GM21786 (cell line): Measurements from ENCODE around the gene TMEM255B.
"Not testable (repeated sequence)": the region's sequence is repeated elsewhere in the genome, so short reads cannot be mapped to it uniquely, and the experiment has no call there.

Experiments
- ATAC-seq: cut with Tn5 transposase; IDR thresholded peaks from one replicate; pipeline ENCODE4 v1.9.1; 2021; ENCODE audit not compliant: unreplicated experiment

TMEM255B gene

DNA sequence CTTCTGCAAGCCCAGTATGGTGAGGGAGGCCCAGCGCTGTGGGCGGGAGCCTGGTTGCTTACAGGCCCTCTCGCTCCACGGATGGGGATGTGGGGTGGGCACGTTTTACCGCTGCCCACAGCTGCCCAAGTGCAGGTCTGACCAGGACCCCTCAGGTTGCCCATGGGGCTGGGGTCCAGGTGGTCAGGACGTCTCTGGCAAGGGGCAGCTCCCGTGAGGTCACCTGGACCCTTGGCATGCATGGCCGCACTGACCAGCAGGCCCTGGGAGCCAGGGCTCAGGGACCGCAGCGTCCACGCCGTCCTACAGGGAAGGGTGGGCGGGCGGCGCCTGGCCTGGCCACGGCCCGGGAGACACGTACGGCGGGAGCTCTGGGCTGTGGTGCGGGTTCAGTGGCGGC, 72.0 kb downstream of the TMEM255B start:
- ATAC-seq: no peak

- no peak for ATAC-seq
These were observed 73.2 kb downstream of the TMEM255B start for GRCh38 chr13:113832205-113832604.

GRCh38 chr13:113832631-113833030, 73.6 kb downstream of the TMEM255B start:
- no peak for ATAC-seq

- ATAC-seq: no peak
These were observed 74.2 kb downstream of the TMEM255B start for GRCh38 chr13:113833111-113833830.

GRCh38 chr13:113834006-113834405, 75.0 kb downstream of the TMEM255B start:
- not testable (repeated sequence) for ATAC-seq

- ATAC-seq: no peak
These were observed 75.6 kb downstream of the TMEM255B start for GRCh38 chr13:113834496-113835200.

DNA sequence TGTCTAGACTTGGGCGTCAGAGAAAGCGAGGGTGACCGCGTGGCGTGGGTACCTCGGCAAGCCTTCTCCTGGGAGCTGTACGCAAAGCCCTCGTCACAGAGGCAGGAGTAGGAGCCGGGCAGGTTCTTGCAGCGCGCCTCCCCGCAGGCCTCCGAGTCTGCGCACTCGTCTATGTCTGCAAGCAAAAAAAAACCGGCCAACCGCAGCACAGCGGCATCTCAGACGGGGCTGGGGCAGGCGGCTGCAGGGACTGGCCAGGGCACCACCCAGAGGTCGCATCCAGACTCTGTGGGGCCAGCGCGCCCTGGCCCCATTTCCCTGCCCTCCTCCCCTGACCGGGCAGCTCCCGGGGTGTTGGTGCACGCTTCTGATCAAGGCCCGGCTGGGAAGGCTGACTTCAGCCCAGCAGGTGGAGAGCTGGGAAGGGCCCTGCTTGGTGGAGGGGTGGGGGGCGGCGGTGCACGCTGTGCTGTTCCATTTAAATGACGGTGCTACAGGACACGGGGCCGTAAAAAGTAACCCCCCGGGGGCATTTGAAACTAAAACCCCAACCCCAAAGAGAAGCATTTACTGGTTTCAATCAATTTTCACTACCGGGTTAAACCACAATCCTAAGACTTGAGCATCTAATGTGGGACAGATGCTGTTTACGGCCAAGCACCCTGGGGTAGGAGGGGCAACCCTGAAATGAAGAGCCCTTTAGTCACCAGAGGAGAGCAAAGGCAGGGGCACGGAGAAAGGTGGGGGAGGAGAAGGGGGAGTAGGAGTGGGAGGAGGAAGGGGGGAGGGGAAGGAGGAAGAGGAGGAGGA, 76.6 kb downstream of the TMEM255B start:
- no peak for ATAC-seq

- no peak for ATAC-seq
These were observed 77.9 kb downstream of the TMEM255B start for GRCh38 chr13:113836768-113837559.

GRCh38 chr13:113837560-113838355, 78.7 kb downstream of the TMEM255B start:
- no peak for ATAC-seq

GRCh38 chr13:113838711-113839201, 79.7 kb downstream of the TMEM255B start:
- ATAC-seq: no peak

DNA sequence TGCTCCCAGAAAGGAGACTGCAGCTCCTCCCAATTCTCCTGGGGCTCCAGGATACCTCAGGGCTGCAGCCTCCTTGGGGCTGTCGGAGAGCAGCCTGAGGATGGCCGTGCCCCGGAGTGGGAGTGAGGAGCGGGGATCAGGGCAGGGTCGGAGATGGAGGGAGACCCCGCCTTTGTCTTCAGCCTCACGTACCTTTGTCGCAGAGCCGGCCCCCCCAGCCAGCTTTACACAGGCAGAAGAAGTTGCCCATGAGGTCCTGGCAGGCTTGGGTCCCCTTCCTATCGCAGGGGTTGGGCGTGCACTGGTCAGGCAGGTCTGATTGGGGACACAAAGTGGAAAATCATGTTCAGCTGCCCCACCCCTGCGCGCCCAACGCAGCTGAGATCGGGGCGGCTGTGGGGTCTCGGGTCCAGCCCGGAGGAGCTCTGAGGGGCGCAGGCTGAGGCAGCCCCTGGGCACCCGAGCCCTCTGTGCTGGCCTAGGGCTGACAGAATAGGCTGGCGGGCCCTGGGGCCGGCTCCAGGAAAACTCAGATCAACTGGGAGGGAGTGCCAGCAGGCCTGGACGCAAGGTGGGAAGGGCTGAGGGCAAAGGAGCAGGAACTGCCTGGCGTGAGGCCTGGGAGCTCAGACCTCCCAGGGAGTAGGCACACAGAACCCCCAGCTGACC, 80.6 kb downstream of the TMEM255B start:
- ATAC-seq: no peak

DNA sequence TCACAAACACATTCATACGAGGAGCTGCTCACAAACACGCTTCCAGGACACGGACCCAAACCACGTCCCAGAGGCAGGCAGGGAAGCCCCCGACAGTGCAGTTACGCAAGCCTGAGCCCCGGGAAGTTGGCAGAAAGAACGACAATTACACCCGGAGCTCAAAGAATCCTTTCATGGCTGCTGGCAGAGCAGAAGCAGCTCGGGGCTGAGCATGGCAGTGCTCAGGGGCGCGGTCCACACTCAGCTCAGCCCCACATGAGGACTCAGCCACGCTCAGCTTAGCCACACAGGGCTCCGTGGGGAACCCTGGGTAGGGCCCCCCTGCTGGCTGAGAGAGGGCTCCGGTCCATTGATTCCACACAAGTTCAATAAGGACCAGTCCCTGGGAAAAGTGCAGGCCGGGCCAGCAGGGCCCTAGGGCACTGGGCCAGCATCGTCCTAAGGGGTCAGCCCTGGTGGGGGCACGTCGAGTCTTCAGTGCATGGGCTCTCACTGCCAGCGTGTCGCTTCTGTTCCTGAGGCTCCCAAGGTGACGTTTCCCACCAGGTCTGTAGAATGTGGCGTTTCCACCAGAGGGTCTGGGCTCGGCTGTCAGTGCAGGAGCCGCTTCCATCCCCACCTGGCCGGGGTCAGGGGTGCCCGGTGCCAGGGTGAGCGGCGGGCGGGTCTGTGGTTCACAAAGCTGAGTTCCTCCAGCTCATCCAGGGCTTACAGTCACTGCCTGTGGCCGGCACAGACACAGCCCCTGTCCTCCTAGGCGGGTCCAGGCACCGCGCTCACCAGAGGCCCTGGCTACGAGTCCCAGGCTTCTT, 81.7 kb downstream of the TMEM255B start:
- no peak for ATAC-seq

DNA sequence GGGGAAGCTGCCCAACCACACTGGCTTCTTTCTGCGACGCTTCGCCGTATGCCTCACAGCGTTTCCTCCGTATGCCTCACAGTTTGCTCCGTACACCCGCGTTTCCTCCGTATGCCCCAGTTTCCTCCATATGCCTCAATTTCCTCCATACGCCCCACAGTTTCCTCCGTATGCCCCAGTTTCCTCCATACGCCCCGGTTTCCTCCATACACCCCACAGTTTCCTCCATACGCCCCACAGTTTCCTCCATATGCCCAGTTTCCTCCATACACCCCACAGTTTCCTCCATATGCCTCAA, 82.3 kb downstream of the TMEM255B start:
- ATAC-seq: no peak

- no peak for ATAC-seq
These were observed 83.5 kb downstream of the TMEM255B start for GRCh38 chr13:113842336-113843062.

DNA sequence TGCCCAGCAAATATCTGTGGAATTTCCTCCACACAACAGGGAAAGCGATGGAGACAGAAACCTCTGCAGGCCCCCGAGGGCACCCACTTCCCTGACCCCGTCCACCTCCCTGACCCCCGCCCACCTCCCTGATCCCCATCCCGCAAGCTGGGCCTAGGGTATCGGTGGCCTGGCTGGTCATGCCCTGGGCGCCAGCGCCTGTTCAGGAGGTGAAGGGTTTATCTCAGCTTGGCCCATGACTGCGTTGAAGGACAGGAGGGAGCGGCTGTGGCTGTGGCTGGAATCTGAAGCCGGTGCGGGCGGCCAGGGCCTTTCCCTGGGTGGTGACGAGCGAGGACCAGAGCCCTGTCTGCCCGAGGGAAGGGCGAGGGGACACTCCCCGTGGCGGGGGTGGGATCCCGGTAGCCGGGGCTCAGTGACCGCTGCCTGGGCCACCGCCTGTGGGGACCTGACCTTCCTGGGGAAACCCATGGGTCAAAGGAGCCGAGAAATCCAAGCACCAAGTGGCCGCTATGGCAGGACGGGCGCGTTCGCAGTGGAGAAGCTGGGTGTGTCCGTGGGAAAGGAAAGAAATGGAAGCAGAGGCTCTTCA, 84.1 kb downstream of the TMEM255B start:
- ATAC-seq: no peak

- no peak for ATAC-seq
These were observed 85.0 kb downstream of the TMEM255B start for GRCh38 chr13:113843864-113844556.

DNA sequence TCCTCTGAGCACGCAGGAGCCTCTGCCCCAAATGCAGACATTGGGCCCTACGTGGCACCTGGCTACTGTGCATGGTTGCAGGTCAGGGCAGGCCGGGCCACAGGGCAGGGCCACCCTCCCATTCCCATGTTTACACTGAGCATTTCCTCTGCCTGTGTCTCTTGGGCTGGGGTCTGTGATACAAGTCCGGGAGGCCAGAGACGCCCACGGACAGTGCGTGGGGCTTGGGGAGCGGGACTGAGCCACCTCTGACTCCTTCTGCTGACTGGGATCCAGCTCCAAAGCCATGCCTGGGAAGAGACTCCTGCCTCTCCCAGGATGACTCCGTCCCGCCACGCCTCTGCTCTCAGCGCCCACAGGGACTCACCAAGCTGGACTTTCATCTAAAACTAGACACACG, 86.0 kb downstream of the TMEM255B start:
- no peak for ATAC-seq
